CD4-positive, alpha-beta T cell treated with Interleukin-4 for 4 hours (primary cell): ENCODE data around the gene HS3ST2.
"Not testable (repeated sequence)": the region's sequence is repeated elsewhere in the genome, so short reads cannot be mapped to it uniquely, and the experiment has no call there.

Experiments
- DNase-seq: peaks from one replicate; pipeline ENCODE4 v3.0.0-alpha.2; 2020

The HS3ST2 gene

GRCh38 chr16:22885951-22886350 lies 72.0 kb downstream of the HS3ST2 start:
- no peak for DNase-seq

GRCh38 chr16:22886927-22887326 lies 73.0 kb downstream of the HS3ST2 start:
- no peak for DNase-seq

DNA sequence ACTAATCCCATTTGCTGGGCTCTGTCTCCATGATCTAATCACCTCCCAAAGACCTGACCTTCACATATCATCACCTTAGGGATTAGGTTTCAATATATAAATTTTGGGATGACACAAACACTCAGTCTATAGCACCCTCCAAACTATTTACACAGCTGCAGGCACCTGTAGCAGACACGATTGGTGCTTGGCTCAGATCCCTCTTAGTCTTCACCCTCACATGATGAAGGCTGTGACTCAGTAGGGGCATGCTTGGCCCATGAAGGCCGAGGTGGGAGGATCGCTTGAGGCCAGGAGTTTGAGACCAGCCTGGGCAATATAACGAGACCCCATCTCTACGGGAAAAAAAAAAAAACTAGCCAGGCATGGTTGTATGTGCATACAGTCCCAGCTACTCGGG lies 73.5 kb downstream of the HS3ST2 start:
- DNase-seq: no peak

DNA sequence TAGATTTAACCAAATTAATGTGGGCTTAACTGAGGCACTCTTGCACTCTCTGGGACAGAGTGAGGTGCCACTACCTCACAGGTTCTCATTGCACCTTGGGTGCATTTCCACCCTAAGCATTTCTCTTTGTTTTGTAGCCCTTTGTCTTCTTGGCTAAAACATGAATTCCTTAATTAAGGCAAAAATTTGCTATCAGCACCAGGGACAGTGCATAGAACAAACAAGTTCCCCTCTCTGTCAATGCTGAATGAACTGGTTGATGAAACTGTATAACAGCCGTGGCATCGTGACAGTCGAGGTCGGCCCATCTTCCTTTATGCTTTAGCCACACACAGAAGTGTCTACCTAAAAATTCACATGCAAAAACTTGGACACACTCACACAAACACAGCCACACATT lies 74.8 kb downstream of the HS3ST2 start:
- DNase-seq: no peak

DNA sequence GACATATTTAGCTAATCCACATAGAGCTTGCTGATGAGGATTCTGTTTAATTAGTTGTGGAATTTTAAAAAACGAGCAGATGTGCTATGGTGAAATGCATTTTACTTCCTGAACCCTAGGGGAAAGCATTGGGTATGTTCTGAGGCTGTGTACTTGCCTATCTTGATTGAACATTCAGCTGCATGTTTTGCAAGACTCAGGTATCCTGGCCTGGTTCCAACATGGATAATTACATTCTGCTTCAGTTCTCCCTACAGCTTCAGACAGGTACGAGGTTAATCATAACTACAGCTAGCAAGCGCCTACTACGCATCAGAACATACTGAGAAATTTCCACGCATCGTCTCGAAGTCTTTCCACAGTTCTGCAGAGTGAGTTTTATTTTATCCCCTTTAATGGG lies 77.0 kb downstream of the HS3ST2 start:
- no peak for DNase-seq

- no peak for DNase-seq
Measured at GRCh38 chr16:22897184-22897583, 83.2 kb downstream of the HS3ST2 start.

- no peak for DNase-seq
Measured at GRCh38 chr16:22898131-22898530, 84.2 kb downstream of the HS3ST2 start.

DNA sequence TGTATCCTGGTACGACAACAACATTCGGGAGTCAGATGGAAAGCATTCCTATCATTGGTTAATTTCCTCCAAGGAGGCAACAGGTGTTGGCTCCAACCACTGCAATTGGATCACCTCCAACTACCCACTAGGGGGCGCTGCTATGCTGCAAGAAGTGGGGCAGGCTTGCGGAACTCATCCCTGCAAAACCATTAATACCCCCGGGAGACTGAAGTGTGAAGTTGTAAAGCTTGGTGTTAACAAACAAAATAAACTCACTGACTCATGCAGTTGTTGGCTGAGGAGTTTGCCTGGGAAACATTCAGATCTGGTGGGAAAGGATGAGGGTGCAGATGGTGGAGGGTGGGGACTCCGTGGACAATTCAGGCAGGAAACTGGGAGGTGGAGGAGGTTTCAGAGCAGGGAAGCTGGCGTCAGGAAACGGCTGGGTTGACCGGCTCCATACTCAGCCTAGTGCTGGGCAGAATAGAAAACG lies 84.9 kb downstream of the HS3ST2 start:
- DNase-seq: peak; percentile 35

- DNase-seq: not testable (repeated sequence)
Measured at GRCh38 chr16:22899567-22899966, 85.6 kb downstream of the HS3ST2 start.

DNA sequence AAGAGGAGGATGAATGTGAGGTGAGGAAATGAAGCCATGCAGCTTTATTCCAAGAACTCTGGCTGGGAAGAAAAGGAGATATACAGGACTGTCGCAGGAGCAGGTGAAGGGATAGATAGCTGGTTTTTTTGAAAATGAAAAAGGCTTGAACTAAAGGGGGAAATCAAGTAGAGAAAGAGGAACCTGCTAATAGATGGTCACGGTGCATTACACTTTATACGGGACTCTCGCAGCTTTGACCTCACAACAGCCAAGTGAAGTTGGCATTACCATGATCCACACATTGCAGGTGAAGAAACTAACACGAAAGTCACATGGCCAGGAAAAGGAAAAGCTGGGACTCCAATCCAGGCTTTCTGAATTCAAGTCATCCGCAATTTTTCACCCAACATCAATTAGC lies 86.9 kb downstream of the HS3ST2 start:
- DNase-seq: no peak

DNA sequence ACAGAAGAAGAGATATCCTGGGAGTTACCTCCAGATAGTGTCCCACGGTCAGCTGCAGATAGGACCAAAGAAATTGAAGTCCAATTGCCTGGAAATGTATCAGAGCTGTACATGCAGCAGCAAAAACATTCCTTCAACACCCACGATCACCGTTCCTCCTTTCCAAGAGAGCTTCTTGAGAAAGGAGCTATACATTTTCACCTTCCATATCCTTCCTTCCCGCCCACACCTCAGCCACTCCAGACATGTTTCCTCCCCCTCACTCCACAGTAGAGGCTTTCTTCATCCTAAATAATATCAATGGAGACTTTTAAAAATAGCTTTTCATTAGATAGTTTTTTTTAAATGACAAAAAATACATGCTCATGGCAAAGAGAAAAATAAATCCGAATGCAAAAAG lies 87.6 kb downstream of the HS3ST2 start:
- no peak for DNase-seq

DNA sequence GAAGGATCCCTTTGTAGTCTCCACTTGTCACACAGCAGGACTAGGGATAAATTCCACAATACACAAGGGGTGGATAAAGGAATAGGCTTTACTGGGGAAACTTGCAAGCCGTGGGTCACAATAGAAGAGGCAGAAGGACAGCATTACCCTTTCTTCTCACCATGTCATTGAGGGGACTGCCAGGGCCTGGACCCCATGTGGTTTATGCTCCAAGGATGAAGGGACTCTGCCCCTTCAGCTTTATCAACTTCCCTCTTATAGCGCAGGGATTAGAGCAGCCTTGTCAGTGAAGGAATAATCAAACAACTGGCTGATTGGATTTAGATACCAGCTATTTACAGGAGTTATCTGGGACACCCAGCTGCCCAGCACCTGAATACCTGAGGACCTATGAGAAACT lies 89.8 kb downstream of the HS3ST2 start:
- no peak for DNase-seq

DNA sequence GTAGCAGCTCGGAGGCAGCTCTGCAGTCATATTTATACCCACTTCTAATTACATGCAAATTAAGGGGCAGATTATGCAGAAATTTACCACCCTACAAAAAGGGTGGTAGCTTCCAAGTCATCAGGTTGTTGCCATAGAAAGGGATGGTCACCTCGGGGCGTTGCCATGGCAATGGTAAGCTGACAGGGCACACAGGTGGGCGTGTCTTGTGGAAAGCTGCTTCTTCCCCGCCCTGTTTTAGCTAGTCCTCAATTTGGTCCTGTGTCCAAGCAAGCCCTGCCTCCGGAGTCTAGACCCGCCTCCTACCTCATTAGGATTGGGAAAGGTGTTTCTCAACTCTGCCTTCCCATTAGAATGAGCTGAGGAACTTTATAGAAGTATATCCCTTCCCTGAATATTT lies 98.7 kb downstream of the HS3ST2 start:
- no peak for DNase-seq

DNA sequence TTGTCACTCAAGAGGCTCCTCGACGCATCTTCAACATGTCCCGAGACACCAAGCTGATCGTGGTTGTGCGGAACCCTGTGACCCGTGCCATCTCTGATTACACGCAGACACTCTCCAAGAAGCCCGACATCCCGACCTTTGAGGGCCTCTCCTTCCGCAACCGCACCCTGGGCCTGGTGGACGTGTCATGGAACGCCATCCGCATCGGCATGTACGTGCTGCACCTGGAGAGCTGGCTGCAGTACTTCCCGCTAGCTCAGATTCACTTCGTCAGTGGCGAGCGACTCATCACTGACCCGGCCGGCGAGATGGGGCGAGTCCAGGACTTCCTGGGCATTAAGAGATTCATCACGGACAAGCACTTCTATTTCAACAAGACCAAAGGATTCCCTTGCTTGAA lies 101.0 kb downstream of the HS3ST2 start:
- DNase-seq: no peak

DNA sequence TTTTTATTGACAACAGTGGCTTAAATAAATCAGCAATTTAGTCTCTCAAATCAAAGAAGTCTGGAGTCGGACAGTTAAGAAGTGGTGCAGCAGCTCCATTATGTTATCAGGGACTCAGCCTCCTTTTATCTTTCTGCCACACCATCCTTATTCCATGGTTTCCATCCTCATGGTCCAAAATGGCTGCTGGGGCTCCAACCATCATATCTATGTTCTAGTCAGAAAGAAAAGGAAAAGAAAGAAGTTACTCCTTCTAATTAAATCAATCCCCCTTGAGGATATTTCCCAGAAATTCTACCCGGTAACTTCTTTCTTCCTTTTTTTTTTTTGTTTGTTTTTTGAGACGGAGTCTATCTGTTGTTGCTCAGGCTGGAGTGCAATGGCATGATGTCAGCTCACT lies 109.5 kb downstream of the HS3ST2 start:
- DNase-seq: no peak

DNA sequence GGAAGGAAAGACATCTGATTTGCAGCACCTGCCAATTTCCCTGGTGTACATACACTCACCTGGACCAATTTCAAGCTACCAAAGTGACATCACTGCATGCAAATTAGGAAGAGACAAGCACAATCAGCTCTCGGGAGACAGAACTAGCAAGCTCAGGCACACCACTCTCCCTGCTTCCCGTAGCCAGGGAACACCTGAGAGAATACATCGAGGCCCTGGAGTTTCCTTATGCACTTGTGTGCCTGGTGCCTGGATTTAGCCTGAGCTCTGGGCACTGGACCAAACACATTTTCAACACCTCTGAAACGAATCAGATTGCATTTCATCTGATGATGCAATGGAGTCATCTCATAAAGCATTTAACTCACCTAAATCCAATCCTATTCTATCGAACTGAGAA lies 110.5 kb downstream of the HS3ST2 start:
- DNase-seq: no peak

- no peak for DNase-seq
Measured at GRCh38 chr16:22926105-22926751, 112.3 kb downstream of the HS3ST2 start.

DNA sequence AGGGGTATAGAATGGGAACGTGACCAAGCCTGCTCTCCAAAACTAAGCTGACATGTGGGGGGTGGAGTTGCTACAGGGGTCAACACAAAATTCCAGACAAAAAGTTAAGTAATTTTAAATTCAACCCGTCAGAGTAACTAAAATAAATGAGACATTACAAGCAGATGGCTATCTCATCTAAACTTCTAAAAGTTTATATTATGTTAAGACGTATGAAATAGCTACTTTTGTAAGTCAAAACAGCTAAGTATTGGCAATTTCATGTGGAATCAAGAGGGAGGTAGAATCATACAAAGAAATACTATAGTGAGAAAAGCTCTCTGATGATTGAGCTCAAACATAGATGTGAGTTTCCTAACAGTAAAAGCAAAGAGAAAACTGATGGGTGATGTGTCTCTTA lies 113.3 kb downstream of the HS3ST2 start:
- no peak for DNase-seq

DNA sequence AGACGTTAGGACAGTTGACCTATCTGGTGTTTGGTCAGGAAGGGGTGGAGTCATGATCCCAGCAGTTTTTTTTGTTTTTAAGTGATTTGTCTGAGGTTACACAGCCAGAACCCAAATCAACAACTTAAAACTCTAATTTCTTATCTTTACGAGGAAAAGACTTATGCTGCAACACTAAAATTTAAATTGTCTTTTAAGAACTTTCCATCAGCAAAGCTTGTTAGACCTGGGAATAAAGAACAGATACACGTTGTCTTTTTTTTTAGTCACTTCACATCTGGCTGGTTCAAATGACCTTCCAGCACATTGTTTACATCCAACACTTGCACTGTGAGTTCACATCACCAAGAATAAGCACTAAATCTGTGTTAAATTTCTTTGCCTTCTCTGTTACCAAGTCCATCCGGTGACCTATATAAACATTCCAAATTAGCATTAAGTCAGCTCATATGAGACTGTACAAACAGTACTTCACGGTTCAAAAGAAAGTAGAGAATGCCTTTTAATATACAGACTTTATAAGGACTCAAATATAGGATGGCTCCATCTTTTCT lies 115.0 kb downstream of the HS3ST2 start:
- DNase-seq: no peak

DNA sequence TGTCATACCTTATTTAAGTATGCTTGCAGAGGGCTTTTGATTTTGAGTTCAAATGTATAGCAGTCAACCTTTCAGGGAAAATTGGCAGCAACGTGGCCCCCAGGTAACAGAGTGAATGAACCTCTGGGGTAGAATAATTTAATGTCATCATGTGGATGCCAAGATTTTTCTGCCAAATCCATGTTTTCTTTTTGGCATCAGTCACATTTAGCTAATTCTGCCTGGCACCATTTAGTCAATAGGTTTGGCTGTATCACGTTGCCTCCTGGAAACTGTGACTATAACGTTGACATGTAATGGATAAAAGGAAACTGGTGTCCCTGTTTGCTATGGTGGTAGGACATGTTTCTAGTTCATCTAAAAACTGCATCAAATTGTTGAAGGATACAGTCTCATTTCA lies 115.5 kb downstream of the HS3ST2 start:
- DNase-seq: no peak

DNA sequence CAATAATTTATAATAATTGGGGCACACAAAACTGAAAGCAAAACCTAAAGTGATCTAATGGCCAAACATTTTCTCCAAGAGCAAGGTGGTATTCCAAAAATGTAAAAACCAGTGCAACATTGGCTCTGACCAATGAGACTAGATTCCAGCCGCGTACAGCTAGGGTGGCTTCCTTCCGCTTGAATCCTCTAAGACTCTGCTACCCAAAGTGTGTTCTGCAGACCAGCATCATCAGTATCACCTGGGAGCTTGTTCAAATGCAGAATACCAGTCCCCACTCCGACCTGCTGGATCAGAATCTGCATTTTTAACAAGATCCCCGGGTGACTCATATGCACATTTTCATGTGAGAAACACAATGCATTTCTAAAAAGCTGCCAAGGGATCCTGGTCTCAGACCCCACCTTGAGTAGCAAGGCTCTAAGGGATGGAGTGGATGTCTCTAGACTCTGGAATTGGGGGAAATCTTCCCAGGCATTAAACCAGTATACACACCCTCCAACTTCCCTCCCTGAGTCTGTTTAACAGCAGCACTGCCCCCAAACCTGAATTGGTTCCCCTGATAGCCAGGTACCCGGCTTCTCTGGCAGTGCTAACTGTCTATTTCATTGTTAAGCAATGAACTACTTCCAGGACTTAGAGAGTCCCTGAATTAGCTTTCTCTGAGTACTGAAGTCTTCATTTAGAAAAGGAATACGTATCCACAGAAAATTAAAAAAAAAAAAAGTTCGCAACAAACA lies 118.2 kb downstream of the HS3ST2 start:
- DNase-seq: no peak

GRCh38 chr16:22933173-22933572 lies 119.2 kb downstream of the HS3ST2 start:
- DNase-seq: no peak

DNA sequence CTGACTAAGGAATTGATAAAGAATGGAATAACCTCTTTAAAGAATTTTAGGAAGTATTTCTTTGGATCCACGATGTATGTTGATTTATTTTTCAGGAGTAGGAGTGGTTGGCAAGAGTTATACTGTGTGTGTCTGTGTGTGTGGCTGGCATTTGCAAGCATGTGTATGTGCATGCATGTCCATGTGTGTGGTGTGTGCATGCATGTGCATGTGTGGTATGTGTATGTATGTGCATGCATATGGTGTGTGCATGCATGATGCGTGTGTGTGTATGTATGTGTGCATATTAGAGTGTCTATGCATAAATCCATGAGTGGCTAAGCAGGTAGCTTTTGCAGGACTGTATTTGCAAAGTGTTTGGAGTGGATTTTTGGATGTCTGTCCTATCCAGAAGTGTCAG lies 120.8 kb downstream of the HS3ST2 start:
- DNase-seq: no peak

DNA sequence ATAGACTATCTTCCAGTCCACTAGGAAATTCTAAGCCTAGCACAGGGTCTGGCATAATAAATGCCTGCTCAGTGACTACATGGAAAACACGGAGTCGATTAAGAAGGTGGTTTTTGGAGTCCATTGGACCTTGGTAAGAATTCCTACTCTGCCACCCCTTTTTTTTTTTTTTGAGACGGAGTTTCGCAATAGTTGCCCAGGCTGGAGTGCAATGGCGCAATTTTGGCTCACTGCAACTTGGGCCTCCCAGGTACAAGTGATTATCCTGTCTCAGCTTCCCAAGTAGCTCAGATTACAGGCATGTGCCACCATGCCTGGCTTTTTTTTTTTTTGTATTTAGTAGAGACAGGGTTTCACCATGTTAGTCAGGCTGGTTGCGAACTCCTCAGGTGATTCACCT lies 123.2 kb downstream of the HS3ST2 start:
- no peak for DNase-seq

DNA sequence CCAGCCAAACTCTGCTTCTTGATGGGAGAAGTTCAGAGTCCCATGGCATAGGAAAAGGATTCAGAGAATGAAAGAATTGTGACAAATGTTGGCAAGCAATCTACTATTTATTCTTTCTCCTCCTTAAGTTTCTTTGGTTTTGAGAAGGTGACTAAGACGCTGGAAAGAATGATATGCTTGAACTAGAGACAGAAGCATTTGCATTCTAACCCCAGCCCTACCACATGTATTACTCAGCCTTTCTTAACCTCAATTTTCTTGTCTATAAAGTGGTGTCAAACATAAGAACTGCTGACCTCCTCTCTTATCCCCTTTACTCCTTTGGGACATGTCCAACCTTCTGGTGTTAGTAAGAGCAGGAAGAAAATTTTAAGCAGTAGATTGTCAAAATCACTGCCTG lies 124.7 kb downstream of the HS3ST2 start:
- no peak for DNase-seq
